Measurements from ENCODE around the gene BORCS5.

The BORCS5 gene

DNA sequence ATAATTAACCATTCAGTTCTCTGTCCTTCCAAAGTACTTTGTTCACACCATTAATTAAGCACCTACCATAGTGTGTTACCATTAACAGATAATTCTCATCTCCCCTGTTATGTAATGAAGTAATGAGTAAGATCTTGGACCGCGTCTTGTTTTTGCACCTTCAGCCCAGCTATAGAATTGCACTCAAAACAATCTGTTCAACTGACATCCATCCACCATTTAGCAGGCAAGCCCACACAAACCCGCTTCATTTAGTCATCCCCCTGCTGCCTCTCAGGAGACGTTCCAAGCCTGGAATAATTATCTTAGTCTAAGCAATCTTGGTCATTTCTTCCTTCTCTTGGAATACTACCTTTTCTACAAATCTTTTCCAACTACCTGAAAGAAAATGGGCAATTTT lies 131.4 kb downstream of the BORCS5 start:
- Histone ChIP-seq H3K4me3 (replicated peaks; ENCODE audit: low read depth, low read length) (no peak overlapping the region), H3K36me3 (ENCODE audit: control insufficient read depth, insufficient read depth, low read length) (peaks cover 3% of the 10 kb centered on the region), H3K27me3 (replicated peaks; ENCODE audit: control insufficient read depth, insufficient read depth, low read length) (no peaks in the 10 kb centered on the region)
- TF ChIP-seq, protein P1, sequence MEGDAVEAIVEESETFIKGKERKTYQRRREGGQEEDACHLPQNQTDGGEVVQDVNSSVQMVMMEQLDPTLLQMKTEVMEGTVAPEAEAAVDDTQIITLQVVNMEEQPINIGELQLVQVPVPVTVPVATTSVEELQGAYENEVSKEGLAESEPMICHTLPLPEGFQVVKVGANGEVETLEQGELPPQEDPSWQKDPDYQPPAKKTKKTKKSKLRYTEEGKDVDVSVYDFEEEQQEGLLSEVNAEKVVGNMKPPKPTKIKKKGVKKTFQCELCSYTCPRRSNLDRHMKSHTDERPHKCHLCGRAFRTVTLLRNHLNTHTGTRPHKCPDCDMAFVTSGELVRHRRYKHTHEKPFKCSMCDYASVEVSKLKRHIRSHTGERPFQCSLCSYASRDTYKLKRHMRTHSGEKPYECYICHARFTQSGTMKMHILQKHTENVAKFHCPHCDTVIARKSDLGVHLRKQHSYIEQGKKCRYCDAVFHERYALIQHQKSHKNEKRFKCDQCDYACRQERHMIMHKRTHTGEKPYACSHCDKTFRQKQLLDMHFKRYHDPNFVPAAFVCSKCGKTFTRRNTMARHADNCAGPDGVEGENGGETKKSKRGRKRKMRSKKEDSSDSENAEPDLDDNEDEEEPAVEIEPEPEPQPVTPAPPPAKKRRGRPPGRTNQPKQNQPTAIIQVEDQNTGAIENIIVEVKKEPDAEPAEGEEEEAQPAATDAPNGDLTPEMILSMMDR (IDR thresholded peaks at IDR 0.05; ENCODE audit: insufficient read depth, low read length, poor library complexity, severe bottlenecking): no peak
- no peak for DNase-seq (ENCODE audit: extremely low read depth, insufficient read length)

DNA sequence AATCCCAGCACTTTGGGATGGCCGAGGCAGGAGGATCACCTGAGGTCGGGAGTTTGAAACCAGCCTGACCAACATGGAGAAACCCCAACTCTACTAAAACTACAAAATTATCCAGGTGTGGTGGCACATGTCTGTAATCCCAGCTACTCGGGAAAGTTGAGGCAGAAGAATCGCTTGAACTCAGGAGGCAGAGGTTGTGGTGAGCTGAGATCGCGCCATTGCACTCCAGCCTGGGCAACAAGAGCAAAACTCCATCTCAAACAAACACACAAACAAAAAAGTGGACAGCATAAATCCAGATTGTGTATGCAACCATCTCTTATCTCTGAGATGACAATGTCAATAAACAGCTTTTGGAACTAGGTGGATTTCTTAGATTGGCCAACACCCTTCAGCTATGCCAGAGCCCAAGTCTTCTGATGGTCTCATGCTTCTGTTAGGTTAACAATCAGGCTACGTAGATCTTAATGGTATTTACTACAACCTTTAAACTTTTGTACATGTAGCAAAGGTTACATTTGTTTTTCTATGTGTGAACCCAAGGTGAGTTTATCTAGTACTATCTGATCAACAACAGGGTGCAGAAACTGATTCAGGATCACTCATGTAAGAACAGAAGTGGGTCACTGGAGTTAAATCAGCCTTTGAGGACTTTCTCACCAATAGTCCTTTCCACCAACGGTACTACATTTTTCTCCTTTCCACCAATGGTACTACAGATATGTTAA lies 132.1 kb downstream of the BORCS5 start:
- Histone ChIP-seq H3K36me3 (ENCODE audit: control insufficient read depth, insufficient read depth, low read length) (peaks cover 2% of the 10 kb centered on the region; the same call in 1 of the 2 replicates), H3K27me3 (replicated peaks; ENCODE audit: control insufficient read depth, insufficient read depth, low read length) (no peaks in the 10 kb centered on the region), H3K4me3 (replicated peaks; ENCODE audit: low read depth, low read length) (no peak overlapping the region)
- no peak for DNase-seq (ENCODE audit: extremely low read depth, insufficient read length)
- TF ChIP-seq, protein P1 (IDR thresholded peaks at IDR 0.05; ENCODE audit: insufficient read depth, low read length, poor library complexity, severe bottlenecking): no peak

GRCh38 chr12:12491606-12492005 lies 134.7 kb downstream of the BORCS5 start:
- H3K27me3 ChIP-seq (replicated peaks; ENCODE audit: control insufficient read depth, insufficient read depth, low read length): no peaks in the 10 kb centered on the region
- DNase-seq (ENCODE audit: extremely low read depth, insufficient read length): no peak
- H3K4me3 ChIP-seq (replicated peaks; ENCODE audit: low read depth, low read length): no peak overlapping the region
- no peaks in the 10 kb centered on the region; the same call in 1 of the 2 replicates for H3K36me3 ChIP-seq (ENCODE audit: control insufficient read depth, insufficient read depth, low read length)
- TF ChIP-seq, protein P1 (IDR thresholded peaks at IDR 0.05; ENCODE audit: insufficient read depth, low read length, poor library complexity, severe bottlenecking): no peak

DNA sequence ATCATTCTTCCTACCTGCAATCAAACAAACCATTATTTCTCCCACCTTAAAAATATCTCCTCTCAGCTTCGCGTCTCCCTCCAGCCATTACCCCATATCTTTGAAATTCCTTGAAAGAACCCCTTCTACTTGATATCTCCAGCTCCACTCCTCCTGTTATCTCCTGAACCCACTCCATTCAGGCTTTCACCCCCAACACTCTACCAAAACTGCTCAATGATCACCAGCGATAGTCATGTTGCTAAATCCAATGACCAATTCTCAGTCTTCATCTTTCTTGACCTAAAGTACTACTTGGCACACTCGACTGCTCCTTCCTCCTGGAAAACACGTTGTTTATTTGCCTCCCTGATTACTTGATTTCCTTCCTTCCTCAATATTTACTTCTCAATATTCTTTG lies 135.7 kb downstream of the BORCS5 start:
- no peaks in the 10 kb centered on the region; the same call in 1 of the 2 replicates for H3K36me3 ChIP-seq (ENCODE audit: control insufficient read depth, insufficient read depth, low read length)
- no peak for DNase-seq (ENCODE audit: extremely low read depth, insufficient read length)
- TF ChIP-seq, protein P1 (IDR thresholded peaks at IDR 0.05; ENCODE audit: insufficient read depth, low read length, poor library complexity, severe bottlenecking): no peak
- H3K27me3 ChIP-seq (replicated peaks; ENCODE audit: control insufficient read depth, insufficient read depth, low read length): no peaks in the 10 kb centered on the region
- H3K4me3 ChIP-seq (replicated peaks; ENCODE audit: low read depth, low read length): no peak overlapping the region

DNA sequence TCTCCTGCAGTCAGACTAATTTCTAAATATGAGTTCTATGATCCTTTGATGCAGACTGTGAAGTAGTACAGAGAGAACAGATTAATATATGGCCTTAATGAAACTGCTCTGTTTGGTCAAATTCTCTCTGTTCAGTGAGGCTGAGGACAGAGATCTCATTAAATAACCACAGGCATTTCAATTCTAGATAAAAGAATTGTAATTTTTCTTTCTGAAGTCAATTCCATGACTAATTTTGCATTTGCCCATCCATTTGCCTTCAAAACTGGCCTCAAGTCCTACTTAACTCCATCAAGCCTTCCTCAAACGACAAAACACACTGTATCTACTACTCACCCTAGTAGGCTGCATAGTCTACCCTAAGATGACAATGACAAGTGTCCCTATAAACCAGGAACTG lies 138.7 kb downstream of the BORCS5 start:
- Histone ChIP-seq H3K27me3 (replicated peaks; ENCODE audit: control insufficient read depth, insufficient read depth, low read length) (no peaks in the 10 kb centered on the region), H3K36me3 (ENCODE audit: control insufficient read depth, insufficient read depth, low read length) (no peaks in the 10 kb centered on the region), H3K4me3 (replicated peaks; ENCODE audit: low read depth, low read length) (no peak overlapping the region)
- TF ChIP-seq, protein P1 (IDR thresholded peaks at IDR 0.05; ENCODE audit: insufficient read depth, low read length, poor library complexity, severe bottlenecking): no peak
- no peak for DNase-seq (ENCODE audit: extremely low read depth, insufficient read length)

All from GM06990 (cell line).